ENCODE measurements around the gene CDCA4. TPM values are rescaled to one million over a fixed set of nuclear protein-coding genes. Genes with fewer than 3 reads are reported as not detected.

Gene CDCA4
- total and polyA plus RNA-seq, 10 of the 15 experiments (the other 5 are each of a cell fraction or from before 2014, with no cell fraction given): 10.4 to 64.0 (median 52.1) TPM

- SMC1A ChIA-PET (ENCODE audit: uncharacterized antibody, unreplicated experiment): interaction anchor here (1.1 to 2.9 kb wide), 3 partner anchors 10 to 39 kb away, joined by 3 to 11 read pairs (median 6); no protein-coding TSS in a partner anchor
- 80% methylated on average over 17 of the region's 17 CpGs for WGBS (ENCODE audit: insufficient coverage, insufficient replicate concordance, low lambda C conversion rate, missing lambda C conversion rate)
- H3K27ac ChIP-seq (ENCODE audit: control insufficient read depth, insufficient read depth): no peak overlapping the region
- no peaks in the 10 kb centered on the region for H3K27me3 ChIP-seq (replicated peaks in 1 of 2; ENCODE audit: control insufficient read depth in 2 of 2, insufficient read depth in 2 of 2, low read length in 1 of 2)
- H3K79me2 ChIP-seq (ENCODE audit: control insufficient read depth, insufficient read depth, low read length): no peaks in the 10 kb centered on the region; the same call in 1 of the 2 replicates
- intact Hi-C loops (cut with micrococcal nuclease; ENCODE audit: unreplicated experiment): no loop called here
- H2AFZ ChIP-seq (ENCODE audit: control insufficient read depth, low read depth, low read length): no peak overlapping the region
- no peaks in the 10 kb centered on the region for H4K20me1 ChIP-seq (ENCODE audit: control insufficient read depth, insufficient read depth)
- no peaks in the 10 kb centered on the region for H3K9me3 ChIP-seq (replicated peaks; ENCODE audit: control insufficient read depth, insufficient read depth, low read length)
- no peak overlapping the region for H3K9ac ChIP-seq (ENCODE audit: control insufficient read depth, insufficient read depth, low read length)
- POLR2A ChIA-PET: interaction anchor here (0.5 kb wide), 1 partner anchor 220 kb away, joined by 3 read pairs; no protein-coding TSS in a partner anchor
- FAIRE-seq (no peak), DNase-seq (ENCODE audit: low read depth, low spot score) (no peak), ATAC-seq (no peak)
- peaks cover 0 to 3% of the 10 kb centered on the region in 2 experiments; a peak in 2 of 4 replicates for H3K36me3 ChIP-seq (ENCODE audit: control insufficient read depth in 2 of 2, insufficient read depth in 2 of 2, low read length in 1 of 2)
- H3K4me1 ChIP-seq (ENCODE audit: control insufficient read depth, insufficient read depth, low read length): peaks cover 4% of the 10 kb centered on the region
- in situ Hi-C loops (cut with MboI): loop anchor here (10.0 kb wide), 1 partner anchor 148 kb away; no protein-coding TSS in a partner anchor
- TF ChIP-seq BRCA1 (IDR thresholded peaks at IDR 0.05; ENCODE audit: low read depth, low read length) (no peak), IRF4 (IDR thresholded peaks at IDR 0.05; ENCODE audit: low read depth, low read length) (no peak), SMAD1 (IDR thresholded peaks at IDR 0.05; ENCODE audit: low read depth, partially characterized antibody) (no peak), CHD2 (IDR thresholded peaks at IDR 0.05; ENCODE audit: borderline replicate concordance, low read depth, low read length) (no peak), NFIC (IDR thresholded peaks at IDR 0.05; ENCODE audit: low read depth, low read length) (no peak), MEF2A (IDR thresholded peaks at IDR 0.05; ENCODE audit: insufficient read depth, low read depth, low read length) (no peak), JUND (IDR thresholded peaks at IDR 0.05; ENCODE audit: low read depth, low read length) (no peak), USF2 (IDR thresholded peaks at IDR 0.05; ENCODE audit: borderline replicate concordance, low read depth, low read length) (no peak), ZNF622 (IDR thresholded peaks at IDR 0.05) (no peak), HDAC6 (IDR thresholded peaks at IDR 0.05; ENCODE audit: unreplicated experiment) (no peak), MLLT1 (IDR thresholded peaks at IDR 0.05) (no peak), ZNF24 (IDR thresholded peaks at IDR 0.05) (no peak), RAD51 (IDR thresholded peaks at IDR 0.05) (no peak), ZNF217 (IDR thresholded peaks at IDR 0.05) (no peak), KAT2A (conservative IDR thresholded peaks at IDR 0.05; ENCODE audit: control insufficient read depth, low read depth, low read length) (no peak), PAX5 (IDR thresholded peaks at IDR 0.05; ENCODE audit: borderline replicate concordance, low read depth, low read length) (no peak), SREBF2 (IDR thresholded peaks at IDR 0.05; ENCODE audit: low read length) (no peak), HDAC2 (IDR thresholded peaks at IDR 0.05) (no peak), GATAD2B (conservative IDR thresholded peaks at IDR 0.05; ENCODE audit: low read depth) (no peak), IKZF1 (conservative IDR thresholded peaks at IDR 0.05) (no peak)
- no peak overlapping the region for H3K4me2 ChIP-seq (ENCODE audit: control insufficient read depth, insufficient read depth)
- BruUV-seq (replicated peaks): no TSS peak
- RAD21 ChIA-PET (ENCODE audit: unreplicated experiment): interaction anchor here (1.7 to 3.9 kb wide), 2 partner anchors 16 to 68 kb away, joined by 7 to 26 read pairs; no protein-coding TSS in a partner anchor
- CTCF ChIA-PET: interaction anchor here (1.7 to 5.4 kb wide), 2 partner anchors 43 to 68 kb away, joined by 3 to 82 read pairs; no protein-coding TSS in a partner anchor
- H3K4me3 ChIP-seq: no peak overlapping the region
Observed at GRCh38 chr14:105042813-105043212, 21.9 kb upstream of the CDCA4 start.

Measured in GM12878 (cell line).